Glutamatergic neuron (in vitro differentiated cells): Measurements from ENCODE around the gene ASB4. TPM values are rescaled to one million over a fixed set of nuclear protein-coding genes. Genes with fewer than 3 reads are reported as not detected.

Source experiments
- DNase-seq: peaks from one replicate; pipeline ENCODE4 v3.0.0; 2022
- H3K27ac Mint-ChIP-seq: one replicate; pipeline ENCODE4 v1.8.0; 2020; ENCODE audit warnings: mild to moderate bottlenecking, mixed read lengths, inconsistent platforms; ENCODE audit not compliant: unreplicated experiment
- H3K27me3 Mint-ChIP-seq: one replicate; pipeline ENCODE4 v1.8.0; 2020; ENCODE audit warnings: mild to moderate bottlenecking, moderate library complexity, mixed read lengths, inconsistent platforms; ENCODE audit not compliant: unreplicated experiment
- H3K36me3 Mint-ChIP-seq: one replicate; pipeline ENCODE4 v1.8.0; 2020; ENCODE audit warnings: mild to moderate bottlenecking, mixed read lengths, inconsistent platforms; ENCODE audit not compliant: unreplicated experiment
- H3K4me1 Mint-ChIP-seq: one replicate; pipeline ENCODE4 v1.8.0; 2020; ENCODE audit warnings: mild to moderate bottlenecking, low read depth, mixed read lengths, inconsistent platforms; ENCODE audit not compliant: unreplicated experiment
- H3K4me3 Mint-ChIP-seq: one replicate; pipeline ENCODE4 v1.8.0; 2020; ENCODE audit warnings: mild to moderate bottlenecking, mixed read lengths, inconsistent platforms; ENCODE audit not compliant: unreplicated experiment
- H3K9me3 Mint-ChIP-seq: one replicate; pipeline ENCODE4 v1.8.0; 2020; ENCODE audit warnings: mild to moderate bottlenecking, moderate library complexity, mixed read lengths, inconsistent platforms; ENCODE audit not compliant: unreplicated experiment
- total RNA-seq: library from RNA; stranded (reverse); fragmentation: NEBNext Ultra II Directional; extraction: Animal tissue kit (Norgen Biotek cat#: 25700); gene quantifications from one replicate; pipeline ENCODE4 v1.2.1, GENCODE V29; 2021; ENCODE audit not compliant: unreplicated experiment
- TF ChIP-seq, protein P1 (sequence below): fragments of 200-600 bp; sonication (generic); IDR thresholded peaks from one replicate; pipeline ENCODE4 v1.5.0; 2021; ENCODE audit not compliant: partially characterized antibody, unreplicated experiment

Gene ASB4
- total RNA-seq, 1 donor from 2014 or later = not detected

DNA sequence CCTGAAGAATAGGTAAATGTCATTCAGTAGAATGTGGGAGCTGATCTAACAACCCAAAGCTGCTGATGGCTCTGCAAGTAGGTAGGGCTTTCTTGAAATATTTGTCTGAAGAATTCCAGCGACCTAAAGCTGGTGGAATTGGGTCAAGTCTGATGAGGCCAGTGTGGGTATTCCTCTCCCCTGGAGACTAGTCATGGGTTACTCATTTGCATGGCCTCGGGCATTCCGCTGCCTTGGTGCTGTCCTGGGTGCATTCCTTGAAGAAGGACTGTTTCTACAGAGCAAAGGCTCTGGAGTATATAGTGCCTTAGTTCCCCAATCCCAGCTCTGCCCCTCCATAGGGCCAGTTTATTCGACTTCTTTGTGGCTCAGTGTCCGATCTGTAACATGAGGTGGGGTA is 91.4 kb downstream of the ASB4 start:
- H3K9me3 Mint-ChIP-seq = no peaks in the 10 kb centered on the region
- no peaks in the 10 kb centered on the region for H3K4me1 Mint-ChIP-seq
- H3K27me3 Mint-ChIP-seq = peaks cover 3% of the 10 kb centered on the region
- no peak for DNase-seq
- no peak overlapping the region for H3K4me3 Mint-ChIP-seq
- H3K36me3 Mint-ChIP-seq = no peaks in the 10 kb centered on the region
- no peak overlapping the region for H3K27ac Mint-ChIP-seq
- TF ChIP-seq, protein P1, sequence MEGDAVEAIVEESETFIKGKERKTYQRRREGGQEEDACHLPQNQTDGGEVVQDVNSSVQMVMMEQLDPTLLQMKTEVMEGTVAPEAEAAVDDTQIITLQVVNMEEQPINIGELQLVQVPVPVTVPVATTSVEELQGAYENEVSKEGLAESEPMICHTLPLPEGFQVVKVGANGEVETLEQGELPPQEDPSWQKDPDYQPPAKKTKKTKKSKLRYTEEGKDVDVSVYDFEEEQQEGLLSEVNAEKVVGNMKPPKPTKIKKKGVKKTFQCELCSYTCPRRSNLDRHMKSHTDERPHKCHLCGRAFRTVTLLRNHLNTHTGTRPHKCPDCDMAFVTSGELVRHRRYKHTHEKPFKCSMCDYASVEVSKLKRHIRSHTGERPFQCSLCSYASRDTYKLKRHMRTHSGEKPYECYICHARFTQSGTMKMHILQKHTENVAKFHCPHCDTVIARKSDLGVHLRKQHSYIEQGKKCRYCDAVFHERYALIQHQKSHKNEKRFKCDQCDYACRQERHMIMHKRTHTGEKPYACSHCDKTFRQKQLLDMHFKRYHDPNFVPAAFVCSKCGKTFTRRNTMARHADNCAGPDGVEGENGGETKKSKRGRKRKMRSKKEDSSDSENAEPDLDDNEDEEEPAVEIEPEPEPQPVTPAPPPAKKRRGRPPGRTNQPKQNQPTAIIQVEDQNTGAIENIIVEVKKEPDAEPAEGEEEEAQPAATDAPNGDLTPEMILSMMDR = no peak

DNA sequence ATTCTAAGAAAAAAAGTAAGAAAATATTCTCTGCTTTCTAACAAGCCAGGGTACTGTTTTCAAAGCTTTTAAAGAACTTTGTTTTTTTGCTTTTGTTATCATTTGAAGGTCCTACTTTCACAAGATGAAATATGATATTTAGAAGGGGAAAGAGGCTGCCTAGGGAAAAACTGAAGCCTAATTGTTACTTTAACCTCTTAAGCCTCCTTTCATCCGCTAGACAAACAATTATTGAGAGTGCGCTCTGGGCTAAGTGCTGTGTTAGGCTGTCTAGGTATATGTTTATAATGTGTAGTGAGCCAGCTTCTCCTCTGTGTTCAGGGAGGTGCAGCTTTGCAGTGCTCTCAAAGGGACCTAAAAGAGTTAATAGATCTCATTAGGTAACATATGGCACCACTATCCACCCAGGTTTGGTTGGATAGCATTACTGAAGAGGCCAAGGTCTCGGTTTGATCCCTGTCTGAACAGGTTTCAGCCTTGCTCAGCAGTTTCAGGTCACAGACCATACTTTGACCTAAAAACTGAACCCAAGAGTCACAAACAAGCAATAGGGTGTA is 92.6 kb downstream of the ASB4 start:
- H3K27me3 Mint-ChIP-seq = peaks cover 3% of the 10 kb centered on the region
- H3K36me3 Mint-ChIP-seq = no peaks in the 10 kb centered on the region

DNA sequence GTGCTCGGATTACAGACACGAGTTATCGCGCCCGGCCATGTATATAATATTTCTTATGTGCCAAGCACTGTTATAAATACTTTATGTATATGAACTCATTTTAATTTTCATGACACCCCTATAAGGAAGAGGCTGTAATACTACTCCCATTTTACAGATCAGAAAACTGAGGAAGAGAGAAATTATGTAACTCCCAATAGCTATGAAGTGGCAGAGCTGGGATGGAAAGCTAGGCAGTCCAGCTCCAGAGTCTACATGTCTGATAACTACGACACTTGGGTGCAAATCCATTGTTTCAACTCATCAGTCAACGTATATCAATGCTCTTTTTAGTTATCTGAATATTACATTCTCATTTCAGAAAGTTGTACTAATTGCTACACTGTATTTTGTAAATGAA is 93.6 kb downstream of the ASB4 start:
- no peak overlapping the region for H3K4me3 Mint-ChIP-seq
- H3K4me1 Mint-ChIP-seq = no peaks in the 10 kb centered on the region
- TF ChIP-seq, protein P1 = no peak
- no peaks in the 10 kb centered on the region for H3K9me3 Mint-ChIP-seq
- H3K36me3 Mint-ChIP-seq = no peaks in the 10 kb centered on the region
- H3K27me3 Mint-ChIP-seq = peaks cover 3% of the 10 kb centered on the region
- no peak overlapping the region for H3K27ac Mint-ChIP-seq
- DNase-seq = no peak

More for the DNA sequence above, 92.6 kb downstream of the ASB4 start:
- TF ChIP-seq, protein P1 = no peak
- H3K9me3 Mint-ChIP-seq = no peaks in the 10 kb centered on the region
- H3K4me3 Mint-ChIP-seq = no peak overlapping the region
- no peak for DNase-seq
- H3K27ac Mint-ChIP-seq = no peak overlapping the region
- no peaks in the 10 kb centered on the region for H3K4me1 Mint-ChIP-seq

DNA sequence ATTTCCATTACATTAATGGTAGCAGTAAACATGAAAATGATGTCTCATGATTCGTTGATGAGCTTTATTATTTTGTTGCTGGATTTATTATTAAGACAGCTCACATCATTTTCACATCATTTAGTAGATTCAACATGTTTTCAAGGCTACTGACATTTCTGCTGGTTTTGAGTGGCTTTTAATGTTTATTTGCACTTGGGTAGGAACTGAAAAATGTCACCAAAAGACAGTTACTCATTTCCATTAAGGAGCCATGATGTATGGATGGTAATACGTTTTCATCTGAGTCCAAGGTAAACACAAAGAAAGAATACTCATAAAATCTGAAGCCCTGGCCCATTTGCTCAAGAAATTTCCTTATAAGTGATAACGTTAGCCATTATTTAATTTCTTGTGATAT is 95.7 kb downstream of the ASB4 start:
- DNase-seq = no peak
- Mint-ChIP-seq H3K36me3 (no peaks in the 10 kb centered on the region), H3K4me1 (no peaks in the 10 kb centered on the region), H3K27ac (no peak overlapping the region), H3K27me3 (peaks cover 2% of the 10 kb centered on the region), H3K9me3 (no peaks in the 10 kb centered on the region), H3K4me3 (no peak overlapping the region)
- TF ChIP-seq, protein P1 = no peak

DNA sequence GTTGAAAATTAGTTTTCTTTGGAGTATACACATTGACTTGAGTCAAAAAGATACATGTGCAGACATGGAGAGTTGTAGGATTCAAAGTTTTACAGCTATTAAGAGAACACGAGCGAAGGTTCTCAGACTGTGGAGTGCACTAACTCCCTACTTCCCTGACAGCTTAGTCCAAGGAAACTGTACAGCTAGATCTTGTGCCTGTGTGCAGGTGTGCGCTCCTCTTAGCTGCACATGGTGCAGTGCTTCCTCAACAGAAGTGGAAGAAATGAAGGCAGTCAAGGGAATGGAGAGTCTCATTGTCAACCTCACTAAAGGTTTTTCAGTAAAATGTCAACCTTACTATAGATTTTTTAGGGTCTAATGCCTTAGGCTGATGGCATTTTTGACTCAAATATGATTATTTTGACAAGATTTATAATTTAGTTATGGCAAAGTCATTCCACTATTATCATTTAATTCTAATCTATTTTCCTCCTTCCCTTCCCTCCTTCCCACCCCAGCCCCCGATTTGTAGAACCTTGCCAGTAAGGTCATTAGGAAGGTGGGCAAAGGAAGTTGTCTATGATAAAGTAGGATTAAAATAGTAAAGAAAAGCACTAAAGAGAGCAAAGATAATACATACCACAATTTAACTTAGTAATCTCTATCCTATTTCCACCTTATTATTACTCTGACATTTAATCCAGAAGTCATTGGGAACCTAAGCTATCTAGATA is 97.0 kb downstream of the ASB4 start:
- no peak overlapping the region for H3K4me3 Mint-ChIP-seq

More for the DNA sequence above, 97.0 kb downstream of the ASB4 start:
- no peak for DNase-seq
- Mint-ChIP-seq H3K27me3 (peaks cover 2% of the 10 kb centered on the region), H3K9me3 (no peaks in the 10 kb centered on the region), H3K27ac (no peak overlapping the region), H3K4me1 (peaks cover 8% of the 10 kb centered on the region), H3K36me3 (no peaks in the 10 kb centered on the region)
- TF ChIP-seq, protein P1 = no peak
